Activated naive CD8-positive, alpha-beta T cell treated with anti-CD3 and anti-CD28 coated beads, Interleukin-2, amount 50 U/mL, for 24 hours (primary cell): Measurements from ENCODE around the gene AK5.
"Not testable (repeated sequence)": the region's sequence is repeated elsewhere in the genome, so short reads cannot be mapped to it uniquely, and the experiment has no call there.

ENCODE experiments used
- ATAC-seq: fragments of 150-1000 bp; cut with Tn5 transposase; one replicate; pipeline ENCODE4 v1.10.0; 2021
- DNase-seq: peaks from one replicate; pipeline ENCODE4 v3.0.0; 2021
- H3K27ac Mint-ChIP-seq: one replicate; pipeline ENCODE4 v1.8.0; 2021; ENCODE audit warnings: mild to moderate bottlenecking, mixed read lengths
- H3K27me3 Mint-ChIP-seq: one replicate; pipeline ENCODE4 v1.8.0; 2021; ENCODE audit warnings: mixed read lengths
- H3K36me3 Mint-ChIP-seq: one replicate; pipeline ENCODE4 v1.8.0; 2021; ENCODE audit warnings: low read depth, mixed read lengths
- H3K4me1 Mint-ChIP-seq: one replicate; pipeline ENCODE4 v1.8.0; 2021; ENCODE audit warnings: mixed read lengths
- H3K4me3 Mint-ChIP-seq: one replicate; pipeline ENCODE4 v1.8.0; 2021; ENCODE audit warnings: mild to moderate bottlenecking, moderate library complexity, mixed read lengths
- H3K9me3 Mint-ChIP-seq: one replicate; pipeline ENCODE4 v1.8.0; 2021; ENCODE audit warnings: mixed read lengths

Gene AK5

GRCh38 chr1:77516106-77516505 lies 234.3 kb downstream of the AK5 start:
- no peak overlapping the region for H3K4me3 Mint-ChIP-seq
- no peaks in the 10 kb centered on the region for H3K27me3 Mint-ChIP-seq
- no peak overlapping the region for H3K27ac Mint-ChIP-seq
- DNase-seq (no peak), ATAC-seq (no peak)
- peaks cover 4% of the 10 kb centered on the region for H3K36me3 Mint-ChIP-seq
- no peaks in the 10 kb centered on the region for H3K4me1 Mint-ChIP-seq
- peaks cover 9% of the 10 kb centered on the region for H3K9me3 Mint-ChIP-seq

GRCh38 chr1:77524038-77524437 lies 242.2 kb downstream of the AK5 start:
- H3K36me3 Mint-ChIP-seq = peaks cover 12% of the 10 kb centered on the region
- H3K27me3 Mint-ChIP-seq = no peaks in the 10 kb centered on the region
- no peak for ATAC-seq
- no peak overlapping the region for H3K27ac Mint-ChIP-seq
- no peak for DNase-seq
- H3K4me1 Mint-ChIP-seq = peaks cover 4% of the 10 kb centered on the region
- no peak overlapping the region for H3K4me3 Mint-ChIP-seq
- H3K9me3 Mint-ChIP-seq = peaks cover 15% of the 10 kb centered on the region

- not testable (repeated sequence) for H3K27ac Mint-ChIP-seq, H3K9me3 Mint-ChIP-seq, H3K36me3 Mint-ChIP-seq, DNase-seq, ATAC-seq, H3K4me3 Mint-ChIP-seq, H3K4me1 Mint-ChIP-seq, H3K27me3 Mint-ChIP-seq
Observed at GRCh38 chr1:77531149-77531548, 249.3 kb downstream of the AK5 start.

GRCh38 chr1:77531596-77532280 lies 249.9 kb downstream of the AK5 start:
- not testable (repeated sequence) for ATAC-seq, H3K36me3 Mint-ChIP-seq, H3K4me1 Mint-ChIP-seq, H3K27ac Mint-ChIP-seq, H3K4me3 Mint-ChIP-seq, DNase-seq, H3K27me3 Mint-ChIP-seq, H3K9me3 Mint-ChIP-seq

GRCh38 chr1:77532641-77533040 lies 250.8 kb downstream of the AK5 start:
- H3K4me3 Mint-ChIP-seq = no peak overlapping the region
- no peak for ATAC-seq

GRCh38 chr1:77533660-77534305 lies 252.0 kb downstream of the AK5 start:
- ATAC-seq = no peak
- no peaks in the 10 kb centered on the region for H3K36me3 Mint-ChIP-seq
- no peaks in the 10 kb centered on the region for H3K9me3 Mint-ChIP-seq
- DNase-seq = peak; percentile 55
- no peak overlapping the region for H3K4me3 Mint-ChIP-seq
- H3K4me1 Mint-ChIP-seq = peaks cover 7% of the 10 kb centered on the region
- H3K27me3 Mint-ChIP-seq = no peaks in the 10 kb centered on the region
- no peak overlapping the region for H3K27ac Mint-ChIP-seq

More at GRCh38 chr1:77532641-77533040, 250.8 kb downstream of the AK5 start:
- H3K27me3 Mint-ChIP-seq = no peaks in the 10 kb centered on the region
- H3K36me3 Mint-ChIP-seq = no peaks in the 10 kb centered on the region
- DNase-seq = no peak
- no peaks in the 10 kb centered on the region for H3K9me3 Mint-ChIP-seq
- peaks cover 7% of the 10 kb centered on the region for H3K4me1 Mint-ChIP-seq
- H3K27ac Mint-ChIP-seq = no peak overlapping the region

- ATAC-seq = no peak
Observed at GRCh38 chr1:77534456-77534855, 252.6 kb downstream of the AK5 start.

GRCh38 chr1:77536813-77537212 lies 255.0 kb downstream of the AK5 start:
- DNase-seq = no peak
- Mint-ChIP-seq H3K4me1 (peaks cover 13% of the 10 kb centered on the region), H3K27me3 (no peaks in the 10 kb centered on the region), H3K9me3 (no peaks in the 10 kb centered on the region), H3K27ac (no peak overlapping the region), H3K4me3 (no peak overlapping the region), H3K36me3 (no peaks in the 10 kb centered on the region)
- ATAC-seq = no peak

More at GRCh38 chr1:77534456-77534855, 252.6 kb downstream of the AK5 start:
- Mint-ChIP-seq H3K4me1 (peaks cover 7% of the 10 kb centered on the region), H3K27me3 (no peaks in the 10 kb centered on the region), H3K36me3 (no peaks in the 10 kb centered on the region), H3K9me3 (no peaks in the 10 kb centered on the region), H3K27ac (no peak overlapping the region), H3K4me3 (no peak overlapping the region)
- DNase-seq = no peak

- Mint-ChIP-seq H3K9me3 (no peaks in the 10 kb centered on the region), H3K27me3 (no peaks in the 10 kb centered on the region), H3K4me3 (no peak overlapping the region), H3K4me1 (peaks cover 8% of the 10 kb centered on the region), H3K27ac (no peak overlapping the region), H3K36me3 (no peaks in the 10 kb centered on the region)
- ATAC-seq (no peak), DNase-seq (no peak)
Observed at GRCh38 chr1:77538956-77539518, 257.2 kb downstream of the AK5 start.

GRCh38 chr1:77539519-77540142 lies 257.8 kb downstream of the AK5 start:
- Mint-ChIP-seq H3K9me3 (no peaks in the 10 kb centered on the region), H3K27ac (peak overlapping the region; percentile 18), H3K4me1 (peaks cover 6% of the 10 kb centered on the region), H3K4me3 (no peak overlapping the region), H3K36me3 (no peaks in the 10 kb centered on the region), H3K27me3 (no peaks in the 10 kb centered on the region)
- DNase-seq (no peak), ATAC-seq (no peak)

GRCh38 chr1:77540501-77541161 lies 258.8 kb downstream of the AK5 start:
- DNase-seq (no peak), ATAC-seq (no peak)
- H3K36me3 Mint-ChIP-seq = no peaks in the 10 kb centered on the region
- peaks cover 6% of the 10 kb centered on the region for H3K4me1 Mint-ChIP-seq
- peak overlapping the region; percentile 18 for H3K27ac Mint-ChIP-seq
- no peak overlapping the region for H3K4me3 Mint-ChIP-seq
- H3K27me3 Mint-ChIP-seq = no peaks in the 10 kb centered on the region
- H3K9me3 Mint-ChIP-seq = no peaks in the 10 kb centered on the region

GRCh38 chr1:77541162-77541545 lies 259.3 kb downstream of the AK5 start:
- Mint-ChIP-seq H3K27ac (no peak overlapping the region), H3K27me3 (no peaks in the 10 kb centered on the region), H3K4me1 (peaks cover 6% of the 10 kb centered on the region), H3K36me3 (no peaks in the 10 kb centered on the region), H3K4me3 (no peak overlapping the region), H3K9me3 (no peaks in the 10 kb centered on the region)
- DNase-seq = no peak
- no peak for ATAC-seq

- Mint-ChIP-seq H3K4me1 (peaks cover 6% of the 10 kb centered on the region), H3K36me3 (no peaks in the 10 kb centered on the region), H3K27ac (no peak overlapping the region), H3K9me3 (no peaks in the 10 kb centered on the region), H3K27me3 (no peaks in the 10 kb centered on the region), H3K4me3 (no peak overlapping the region)
- ATAC-seq (no peak), DNase-seq (no peak)
Observed at GRCh38 chr1:77542813-77543420, 261.1 kb downstream of the AK5 start.

GRCh38 chr1:77543822-77544448 lies 262.1 kb downstream of the AK5 start:
- Mint-ChIP-seq H3K4me1 (peaks cover 6% of the 10 kb centered on the region), H3K27ac (no peak overlapping the region), H3K36me3 (no peaks in the 10 kb centered on the region), H3K27me3 (no peaks in the 10 kb centered on the region), H3K9me3 (no peaks in the 10 kb centered on the region), H3K4me3 (no peak overlapping the region)
- DNase-seq = no peak
- no peak for ATAC-seq
